A673 (cell line): ENCODE measurements around the gene GRB7.

Experiments
- EZH2 ChIP-seq: fragments of 200-600 bp; sonication (generic); IDR thresholded peaks from 2 replicates; pipeline ENCODE4 v1.6.1; 2017; ENCODE audit warnings: borderline replicate concordance, low read depth, mild to moderate bottlenecking, mixed read lengths, antibody characterized with exemption, low read length; ENCODE audit not compliant: poor library complexity, severe bottlenecking
- TF ChIP-seq, protein P1 (sequence below): fragments of 300-800, 200-600 bp; sonication (generic); conservative IDR thresholded peaks from 2 replicates; pipeline ENCODE4 v1.5.1; 2017; ENCODE audit warnings: low read depth, mild to moderate bottlenecking, antibody characterized with exemption, low read length, moderate library complexity, mixed read lengths

- no peak for TF ChIP-seq EZH2
- TF ChIP-seq, protein P1, sequence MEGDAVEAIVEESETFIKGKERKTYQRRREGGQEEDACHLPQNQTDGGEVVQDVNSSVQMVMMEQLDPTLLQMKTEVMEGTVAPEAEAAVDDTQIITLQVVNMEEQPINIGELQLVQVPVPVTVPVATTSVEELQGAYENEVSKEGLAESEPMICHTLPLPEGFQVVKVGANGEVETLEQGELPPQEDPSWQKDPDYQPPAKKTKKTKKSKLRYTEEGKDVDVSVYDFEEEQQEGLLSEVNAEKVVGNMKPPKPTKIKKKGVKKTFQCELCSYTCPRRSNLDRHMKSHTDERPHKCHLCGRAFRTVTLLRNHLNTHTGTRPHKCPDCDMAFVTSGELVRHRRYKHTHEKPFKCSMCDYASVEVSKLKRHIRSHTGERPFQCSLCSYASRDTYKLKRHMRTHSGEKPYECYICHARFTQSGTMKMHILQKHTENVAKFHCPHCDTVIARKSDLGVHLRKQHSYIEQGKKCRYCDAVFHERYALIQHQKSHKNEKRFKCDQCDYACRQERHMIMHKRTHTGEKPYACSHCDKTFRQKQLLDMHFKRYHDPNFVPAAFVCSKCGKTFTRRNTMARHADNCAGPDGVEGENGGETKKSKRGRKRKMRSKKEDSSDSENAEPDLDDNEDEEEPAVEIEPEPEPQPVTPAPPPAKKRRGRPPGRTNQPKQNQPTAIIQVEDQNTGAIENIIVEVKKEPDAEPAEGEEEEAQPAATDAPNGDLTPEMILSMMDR: no peak
Observed at GRCh38 chr17:39772987-39773934, 35.5 kb downstream of the GRB7 start.
